Activated T-helper 1 cell treated with Interleukin-2 at 50 U/mL for 16 hours (primary cell): ENCODE data around the gene GNLY.
"Not testable (repeated sequence)": the region's sequence is repeated elsewhere in the genome, so short reads cannot be mapped to it uniquely, and the experiment has no call there.

ENCODE experiments used
- DNase-seq: peaks from one replicate; pipeline ENCODE4 v3.0.0-alpha.2; 2020; ENCODE audit warnings: low read depth

The GNLY gene

DNA sequence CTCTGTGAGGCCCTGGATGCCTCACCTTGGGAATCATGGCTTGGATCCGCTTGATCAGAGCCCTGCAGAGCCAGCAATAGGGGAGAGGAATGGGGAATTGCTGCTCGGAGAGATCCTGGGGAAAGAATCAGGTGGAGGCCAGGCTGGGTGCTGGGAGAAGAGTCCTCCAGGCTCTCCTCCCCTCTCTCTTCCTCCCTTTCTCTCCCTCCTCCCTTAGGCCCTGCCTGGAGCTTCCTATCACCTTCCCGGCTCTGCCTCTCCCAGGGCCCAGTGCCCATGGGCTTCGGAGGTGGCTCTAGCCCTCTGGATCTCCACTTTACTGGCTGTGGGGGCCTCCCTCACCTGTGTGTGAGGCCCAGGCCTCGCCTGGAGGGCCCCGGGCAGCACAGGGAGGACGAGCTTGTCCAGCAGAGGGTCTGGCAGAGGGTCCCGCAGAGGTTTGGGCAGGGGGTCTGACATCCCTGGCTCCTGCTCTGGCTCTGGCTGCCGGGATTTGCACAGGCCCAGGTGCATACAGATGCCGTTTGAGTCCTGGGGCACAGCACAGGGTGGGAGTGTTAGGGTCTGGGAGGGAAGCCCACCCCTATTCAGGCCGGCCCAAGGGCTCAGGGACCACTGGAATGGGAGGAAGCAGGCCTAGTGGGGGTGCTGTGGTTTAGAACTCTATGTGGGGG, 28.8 kb upstream of the GNLY start:
- DNase-seq, result no peak

DNA sequence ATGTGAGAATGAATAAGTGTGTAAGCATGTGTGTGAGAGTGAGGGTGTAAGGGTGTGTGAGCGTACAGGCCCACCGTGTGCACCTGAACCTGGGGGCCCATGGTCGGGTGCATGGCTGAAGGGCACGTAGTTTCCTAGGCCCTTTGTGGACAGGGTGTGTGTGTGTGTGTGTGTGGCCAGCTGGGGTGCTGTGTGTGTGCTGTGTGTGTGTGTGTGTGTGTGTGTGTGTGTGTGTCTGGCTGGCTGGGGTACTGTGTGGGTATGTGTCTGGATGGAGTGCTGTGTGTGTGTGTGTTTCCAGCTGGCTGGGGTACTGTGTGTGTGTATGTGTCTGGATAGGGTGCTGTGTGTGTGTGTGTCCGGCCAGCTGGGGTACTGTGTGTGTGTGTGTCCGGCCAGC, 28.1 kb upstream of the GNLY start:
- DNase-seq, result no peak

DNA sequence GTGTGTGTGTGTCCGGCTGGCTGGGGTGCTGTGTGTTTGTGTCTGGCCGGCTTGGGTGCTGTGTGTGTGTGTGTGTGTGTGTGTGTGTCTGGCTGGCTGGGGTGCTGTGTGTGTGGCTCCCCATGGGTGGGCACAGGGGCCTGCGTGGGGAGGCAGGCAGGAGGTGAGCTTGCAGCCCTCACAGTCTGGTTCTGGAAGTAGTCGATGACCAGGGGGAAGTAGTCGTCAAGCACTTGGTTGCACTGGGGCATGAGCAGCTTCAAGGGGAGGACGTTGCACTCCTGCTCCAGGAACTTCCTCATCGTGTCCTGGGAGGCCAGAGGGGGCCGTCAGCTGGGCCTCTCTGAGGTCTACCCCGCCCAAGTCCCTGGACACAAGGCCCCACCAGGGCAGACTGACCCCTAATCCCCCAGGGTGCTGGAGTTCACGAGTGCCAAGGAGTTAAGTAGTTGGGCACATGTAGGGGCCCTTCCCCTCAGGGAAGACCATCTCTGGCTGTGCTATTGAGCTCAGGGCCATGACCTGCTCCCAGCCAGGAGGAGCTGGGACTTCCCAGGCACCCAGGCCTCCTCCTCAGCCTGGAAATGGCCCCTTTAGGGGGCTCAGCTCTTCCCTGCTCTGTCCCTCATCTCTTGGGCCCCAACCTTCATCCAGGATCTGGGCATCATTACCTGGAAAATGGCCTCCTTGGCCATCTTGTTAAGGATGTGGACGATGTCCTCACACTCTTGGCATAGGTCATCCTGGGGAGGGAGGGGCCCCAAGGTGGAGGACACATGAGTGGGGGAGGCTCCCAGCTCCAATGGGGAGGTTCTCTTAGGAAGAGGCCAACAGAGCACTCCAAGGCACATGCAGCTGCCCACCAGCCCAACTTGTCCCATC, 27.5 kb upstream of the GNLY start:
- DNase-seq, result no peak

DNA sequence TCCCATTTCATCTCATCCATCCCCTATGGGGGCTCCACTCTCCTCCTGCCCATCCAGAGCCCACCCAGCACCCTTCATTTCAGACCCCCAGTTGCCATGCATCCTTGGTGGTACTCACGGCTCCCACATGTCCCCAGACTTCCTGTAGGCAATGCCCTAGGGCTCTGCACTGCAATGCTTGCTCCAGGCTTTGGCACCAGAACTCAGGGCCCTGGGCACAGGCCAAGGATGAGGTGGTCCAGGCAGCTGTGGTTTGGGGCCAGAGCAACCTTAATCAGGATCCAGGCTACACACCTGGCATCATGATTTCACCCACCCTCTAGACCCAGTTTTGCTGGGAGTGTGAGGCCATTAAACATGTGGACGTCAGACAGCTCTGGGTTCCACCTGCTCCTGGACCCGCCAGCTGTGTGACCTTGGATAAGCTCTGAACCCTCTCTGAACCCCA, 26.6 kb upstream of the GNLY start:
- no peak for DNase-seq

DNA sequence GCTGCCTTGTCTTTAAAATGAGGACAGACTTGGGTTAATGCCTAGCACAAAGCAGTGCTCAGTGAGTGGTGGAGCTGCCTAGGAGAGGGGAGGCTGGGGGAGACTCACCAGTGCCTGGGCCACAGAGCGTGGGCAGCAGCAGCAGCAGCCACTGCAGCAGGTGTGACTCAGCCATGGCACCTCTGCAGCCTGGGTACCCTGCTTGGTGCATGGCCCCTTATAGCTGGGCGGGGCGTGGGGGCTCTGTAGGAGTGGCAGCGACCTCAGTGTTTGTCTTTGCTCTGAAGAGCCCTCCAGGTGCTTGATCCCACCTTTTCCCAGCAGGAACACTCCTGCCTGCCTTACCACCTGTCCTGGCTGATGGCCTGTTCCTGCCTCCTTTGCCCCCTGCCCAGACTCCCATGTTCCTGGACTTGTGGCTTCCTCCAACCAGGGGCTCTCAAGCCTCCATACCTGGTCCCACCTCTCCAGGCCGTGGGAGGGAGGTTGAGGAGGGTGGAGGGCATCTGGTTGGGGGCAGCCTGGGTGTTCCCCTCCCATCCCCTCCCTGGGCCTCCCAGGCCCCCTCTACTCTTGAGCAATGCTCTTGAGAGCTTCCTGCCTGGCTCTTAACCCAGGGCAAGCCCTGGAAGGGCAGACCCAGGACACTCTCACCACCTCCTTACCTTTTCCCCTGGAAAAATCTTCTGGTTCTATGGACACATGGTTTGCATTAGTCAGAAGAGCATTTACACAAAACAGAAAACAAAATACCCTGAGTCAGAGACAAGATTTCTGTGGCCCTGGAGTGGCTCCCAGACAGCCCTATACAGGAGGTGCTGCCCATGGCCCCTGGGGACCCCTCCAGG, 25.9 kb upstream of the GNLY start, which contains the start of gene SFTPB:
Gene SFTPB (minus strand): TSS at position 191 of the 848 bp plus-strand sequence. CDS start 16 bp downstream, at position 175.
- no peak for DNase-seq

DNA sequence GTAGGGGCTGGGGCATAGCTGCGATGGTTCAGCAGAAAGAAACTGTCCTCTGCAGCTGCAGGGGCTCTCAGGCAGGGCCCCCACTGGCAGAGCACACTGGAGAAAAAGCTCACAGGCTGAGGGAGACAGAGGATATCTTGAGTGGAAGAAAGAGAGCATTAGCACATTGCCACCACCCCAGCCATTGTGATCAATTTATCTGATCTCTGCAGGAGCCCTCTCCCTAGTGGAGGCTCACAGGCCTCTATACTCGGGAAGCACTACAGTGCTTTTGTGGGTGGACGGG, 25.4 kb upstream of the GNLY start:
- no peak for DNase-seq

DNA sequence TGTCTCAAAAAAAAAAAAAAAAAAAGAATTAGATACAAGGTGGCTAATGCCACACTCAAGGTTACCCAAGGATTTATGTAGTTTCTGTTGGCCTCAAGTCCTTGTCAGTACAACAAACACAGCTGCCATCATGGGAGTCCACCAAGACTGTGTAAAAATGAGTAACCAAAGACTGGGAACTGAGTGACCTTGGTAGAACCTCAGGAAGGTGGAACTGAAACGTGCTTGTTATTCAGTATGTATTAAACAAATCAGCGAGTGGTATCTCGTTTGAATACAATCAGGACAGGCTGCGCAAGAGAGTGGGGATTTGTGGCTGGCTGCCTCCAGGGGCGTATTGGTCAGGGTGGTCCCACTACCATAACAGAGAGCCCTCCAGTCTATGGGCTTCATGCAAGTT, 24.6 kb upstream of the GNLY start:
- DNase-seq, result no peak

DNA sequence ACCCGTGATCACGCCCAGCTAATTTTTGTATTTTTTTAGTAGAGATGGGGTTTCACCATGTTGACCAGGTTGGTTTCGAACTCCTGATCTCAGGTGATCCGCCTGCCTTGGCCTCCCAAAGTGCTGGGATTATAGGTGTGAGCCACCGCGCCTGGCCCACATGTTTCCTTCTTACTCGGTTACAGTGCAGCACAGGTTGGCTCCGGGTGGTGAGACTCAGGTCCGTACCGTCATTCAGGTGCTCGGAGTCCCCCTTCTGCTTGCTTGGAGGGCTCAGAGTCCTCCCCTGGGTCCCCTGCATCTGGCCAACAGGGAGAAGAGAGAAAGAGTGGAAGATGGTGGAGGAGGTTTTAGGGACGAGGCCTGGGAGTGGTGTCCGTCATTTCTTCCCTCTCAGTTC, 23.7 kb upstream of the GNLY start:
- DNase-seq, result not testable (repeated sequence)

DNA sequence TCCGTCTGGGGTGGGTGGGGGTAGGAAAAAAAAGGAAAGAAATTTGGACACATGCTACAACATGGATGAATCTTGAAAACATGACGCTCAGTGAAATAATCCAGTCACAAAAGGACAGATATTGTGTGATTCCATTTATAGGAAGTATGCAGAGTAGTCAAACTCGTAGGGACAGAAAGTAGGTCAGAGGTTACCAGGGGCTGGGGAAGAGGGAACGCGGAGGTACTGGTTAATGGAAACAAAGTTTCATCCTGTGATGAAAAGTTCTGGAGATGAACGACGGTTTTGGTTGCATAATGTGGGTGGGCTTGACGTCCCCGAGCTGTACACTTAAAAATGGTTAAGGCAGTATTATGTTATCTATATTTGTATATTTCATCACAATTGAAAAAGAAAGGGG, 21.7 kb upstream of the GNLY start:
- no peak for DNase-seq

DNA sequence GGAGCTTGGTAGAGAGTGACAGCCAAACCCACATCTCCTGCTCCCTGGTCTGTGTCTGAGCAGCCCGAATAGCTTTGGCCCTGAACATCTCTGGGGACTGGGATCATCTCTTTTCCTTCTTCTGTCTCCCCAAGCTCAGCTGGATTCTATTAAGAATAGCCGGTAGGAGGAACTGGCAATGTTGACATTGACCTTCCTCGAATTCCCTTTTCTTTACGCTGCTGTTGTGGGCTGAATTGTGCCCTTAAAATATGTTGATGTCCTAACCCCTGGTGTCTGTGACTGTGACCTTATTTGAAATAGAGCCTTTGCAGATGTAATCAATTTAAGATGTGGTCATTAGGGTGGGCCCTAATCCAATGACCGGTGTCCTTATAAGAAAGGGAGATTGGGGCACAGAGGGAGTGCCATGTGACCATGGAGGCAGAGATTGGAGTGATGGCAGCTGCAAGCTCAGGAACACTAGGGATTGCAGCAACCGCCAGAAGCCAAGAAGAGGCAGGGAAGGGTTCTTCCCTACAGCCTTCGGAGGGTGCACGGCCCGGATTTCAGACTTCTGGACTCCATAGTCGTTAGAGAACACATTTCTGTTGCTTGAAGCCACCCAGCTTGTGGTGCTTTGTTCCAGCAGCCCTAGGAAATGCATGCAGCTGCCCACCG, 20.3 kb upstream of the GNLY start:
- no peak for DNase-seq

DNA sequence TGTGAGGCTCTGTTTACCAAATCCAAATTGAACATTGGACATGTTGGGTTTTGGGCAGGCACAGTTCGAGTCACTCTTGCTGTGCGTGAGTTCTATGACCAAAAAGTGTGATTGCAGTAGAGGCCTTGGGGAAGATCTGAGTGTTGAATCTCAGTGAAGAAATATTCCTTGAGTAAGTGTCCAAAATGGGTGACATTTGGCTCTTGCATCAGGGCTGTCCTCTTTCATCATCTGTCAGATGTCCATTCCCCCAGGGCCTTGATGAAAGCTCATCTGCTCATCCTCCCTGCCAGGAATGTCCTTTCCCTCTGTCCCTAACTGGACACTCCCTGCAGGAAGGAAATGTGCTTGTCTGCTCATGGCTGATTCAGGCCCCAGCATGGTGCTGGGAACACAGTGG, 19.7 kb upstream of the GNLY start:
- DNase-seq, result no peak

DNA sequence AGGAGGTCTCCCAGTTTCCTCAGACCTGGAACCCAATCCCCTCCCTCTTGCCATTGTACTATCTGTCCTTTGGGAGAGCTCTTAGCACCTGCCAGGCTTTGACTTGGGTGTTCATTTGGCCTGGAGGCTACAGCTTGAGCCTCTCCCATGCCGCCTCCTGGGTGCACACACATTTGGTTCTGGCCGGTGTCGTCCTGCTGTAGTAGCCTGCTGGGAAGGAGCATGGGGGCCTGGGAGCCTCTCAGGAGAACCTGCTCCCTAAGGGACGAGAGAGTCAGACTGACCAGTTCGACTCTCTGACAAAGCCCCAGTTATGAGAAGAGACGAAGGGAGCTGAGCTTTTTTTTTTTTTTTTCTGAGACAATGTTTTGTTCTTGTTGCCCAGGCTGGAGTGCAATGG, 18.7 kb upstream of the GNLY start:
- DNase-seq, result no peak

DNA sequence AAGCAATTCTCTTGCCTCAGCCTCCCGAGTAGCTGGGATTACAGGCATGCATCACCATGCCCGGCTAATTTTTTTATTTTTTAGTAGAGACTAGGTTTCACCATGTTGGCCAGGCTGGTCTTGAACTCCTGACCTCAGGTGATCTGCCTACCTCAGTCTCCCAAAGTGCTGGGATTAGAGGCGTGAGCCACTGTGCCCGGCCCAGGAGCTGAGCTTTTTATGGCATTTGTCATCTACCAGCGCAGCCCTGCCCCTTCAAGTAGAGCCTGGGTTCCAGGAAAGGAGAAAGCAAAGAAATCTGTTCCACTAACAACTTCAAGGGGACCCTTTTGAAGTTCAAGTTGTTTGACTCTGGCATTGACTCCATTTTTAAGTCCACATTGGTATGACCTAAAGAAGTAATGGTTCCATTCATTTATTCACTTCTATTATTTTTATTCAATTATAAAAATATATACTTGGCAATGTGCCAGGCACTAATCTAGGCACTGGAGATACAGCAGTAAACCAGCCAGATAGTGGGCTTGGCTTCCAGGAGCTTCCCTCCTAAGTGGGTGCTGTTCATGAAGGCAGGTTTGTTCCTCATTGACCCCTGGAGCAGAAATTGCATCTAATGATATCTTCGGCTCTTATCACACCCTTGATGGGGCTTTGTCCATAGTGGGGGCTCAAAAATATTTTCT, 18.2 kb upstream of the GNLY start:
- DNase-seq, result no peak

DNA sequence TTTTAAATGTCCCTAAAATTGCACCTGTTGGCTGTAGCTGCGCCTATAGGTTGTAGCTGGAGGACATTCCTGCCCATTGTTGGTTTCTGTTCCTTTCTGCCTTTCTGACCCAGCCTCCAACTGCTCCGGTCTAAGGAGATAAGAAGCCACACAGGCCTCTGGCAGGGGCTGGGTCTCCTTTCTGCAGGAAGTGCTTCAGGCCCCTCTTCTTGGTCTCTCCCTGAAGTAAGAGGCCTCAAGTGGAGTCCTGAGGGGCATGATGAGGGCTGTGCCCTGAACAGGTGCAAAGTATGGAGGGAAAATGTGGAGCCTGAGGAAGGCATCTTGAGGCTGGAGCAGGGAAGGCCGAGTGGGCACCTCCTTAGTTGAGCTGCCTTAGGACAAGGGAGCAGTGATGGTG, 15.8 kb upstream of the GNLY start:
- no peak for DNase-seq

DNA sequence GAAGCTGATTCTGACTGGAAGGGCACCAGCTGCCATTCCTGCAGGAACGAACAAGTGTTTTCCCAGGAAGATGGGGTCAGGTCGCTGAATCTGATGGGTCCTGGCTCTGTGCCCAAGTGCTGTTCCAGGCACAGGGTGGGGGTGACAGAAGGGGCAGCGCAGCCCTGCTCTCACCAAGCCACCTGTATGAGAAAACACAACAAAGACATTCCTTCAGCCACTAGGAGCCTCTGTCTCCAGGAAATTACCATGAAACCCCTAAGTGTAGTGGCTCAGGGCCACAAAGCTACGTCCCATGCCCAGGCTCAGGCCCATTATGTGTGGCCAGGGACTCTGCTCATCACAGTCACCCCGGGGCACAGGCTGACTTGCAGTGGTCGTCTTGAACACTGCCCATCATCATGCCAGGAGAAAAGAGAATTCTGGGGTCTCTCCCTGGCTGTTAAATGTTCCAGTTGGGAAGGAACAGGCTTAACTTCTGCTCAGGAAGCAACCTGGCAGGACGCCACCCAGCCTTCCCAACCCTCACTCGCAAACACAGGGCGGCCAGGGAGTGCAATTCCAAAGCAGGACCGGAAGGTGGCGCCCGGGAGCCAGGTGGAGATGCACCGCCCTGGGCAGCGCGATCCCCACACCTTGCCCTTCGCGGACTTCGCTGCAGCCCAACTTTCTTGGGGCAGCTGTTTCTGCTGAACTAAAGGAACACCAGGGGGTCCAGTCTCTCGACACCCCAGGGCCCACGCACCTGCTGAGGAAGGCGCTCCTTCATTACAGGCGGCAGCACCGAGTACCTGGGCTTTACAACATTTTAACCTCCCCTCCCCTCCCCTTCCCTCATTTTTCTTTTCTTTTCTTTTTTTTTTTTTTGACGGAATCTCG, 15.1 kb upstream of the GNLY start:
- DNase-seq, result peak; percentile 58

DNA sequence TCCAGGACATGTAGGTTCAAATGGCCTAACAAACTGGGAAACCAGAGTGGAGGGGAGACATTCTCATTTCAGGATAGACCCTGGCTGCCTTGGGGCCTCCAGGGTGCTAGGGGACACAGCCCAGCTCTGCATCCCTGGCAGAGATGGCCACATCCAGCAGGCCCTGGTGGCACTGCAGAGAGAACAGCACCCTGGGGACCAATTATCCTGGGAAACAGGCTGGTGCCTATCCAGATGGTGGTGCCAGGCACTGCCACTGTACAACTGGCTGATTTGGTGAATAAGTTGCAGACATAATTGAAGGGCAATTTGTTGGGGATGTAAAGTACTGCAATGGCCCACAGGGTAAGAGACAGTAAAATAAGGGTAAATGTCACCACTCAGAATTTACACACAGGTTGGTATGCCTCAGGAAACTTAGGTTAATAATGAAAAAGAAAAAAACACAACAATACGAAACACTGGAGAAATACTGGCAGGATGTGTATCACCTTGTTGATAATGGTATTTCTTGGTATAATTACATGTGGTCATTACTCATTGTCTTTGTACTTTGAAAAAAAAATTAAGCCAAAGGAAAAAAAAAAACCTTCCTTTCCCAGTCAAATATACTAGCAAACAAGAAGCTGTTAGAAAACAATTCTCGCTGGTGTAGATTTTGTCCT, 13.3 kb upstream of the GNLY start:
- no peak for DNase-seq

DNA sequence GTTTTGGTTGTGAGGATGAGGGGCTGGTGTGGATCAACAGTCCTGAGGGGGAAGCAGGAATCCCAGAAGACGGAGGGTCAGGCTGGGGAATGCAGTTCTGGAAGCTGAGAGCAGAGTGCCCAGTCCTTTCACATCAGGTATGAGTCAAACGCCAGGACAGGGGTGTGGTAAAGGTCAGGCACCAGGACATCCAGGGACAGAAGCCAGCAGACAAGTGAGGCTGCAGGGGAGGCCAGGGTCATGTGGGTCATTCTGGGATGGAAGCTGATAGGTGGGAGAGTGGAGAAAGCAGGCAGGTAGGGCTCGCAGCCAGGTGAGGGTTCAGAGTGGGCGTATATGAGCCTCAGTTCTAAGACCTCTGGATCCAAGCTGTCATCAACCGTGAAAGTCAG, 12.8 kb upstream of the GNLY start:
- DNase-seq, result no peak

DNA sequence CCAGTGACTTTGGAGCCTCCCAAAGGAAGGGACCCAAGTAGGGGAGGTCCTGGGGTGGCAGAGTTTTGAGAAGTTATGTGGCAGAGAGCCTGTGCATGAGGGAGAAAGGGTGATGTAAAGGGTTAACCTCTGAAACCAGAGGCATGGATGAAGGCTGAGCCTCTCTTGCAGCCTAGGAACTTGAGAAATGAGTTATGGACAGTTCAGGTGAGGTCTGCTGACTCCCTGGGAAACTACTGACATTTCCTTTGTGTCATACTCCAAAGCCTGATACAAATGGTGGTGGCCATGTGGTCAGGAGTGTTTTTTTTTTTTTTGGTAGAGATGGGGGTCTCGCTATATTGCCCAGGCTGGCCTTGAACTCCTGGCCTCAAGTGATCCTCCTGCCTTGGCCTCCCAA, 12.4 kb upstream of the GNLY start:
- no peak for DNase-seq

DNA sequence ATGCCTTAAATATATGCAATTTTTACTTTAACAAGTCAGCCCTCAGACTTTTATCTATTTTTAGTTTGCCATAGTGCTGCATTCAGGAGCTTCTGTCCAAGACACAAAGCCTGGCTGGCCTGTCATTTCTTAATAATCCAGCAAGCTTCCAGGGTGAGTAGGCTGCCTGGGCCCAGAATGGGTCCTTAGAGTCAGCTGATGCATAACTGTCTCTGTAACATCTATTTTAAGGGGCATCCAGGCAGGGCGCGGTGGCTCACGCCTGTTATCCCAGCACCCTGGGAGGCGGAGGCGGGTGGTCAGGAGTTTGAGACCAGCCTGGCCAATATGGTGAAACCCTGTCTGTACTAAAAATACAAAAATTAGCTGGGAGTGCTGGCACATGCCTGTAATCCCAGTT, 11.8 kb upstream of the GNLY start:
- no peak for DNase-seq

DNA sequence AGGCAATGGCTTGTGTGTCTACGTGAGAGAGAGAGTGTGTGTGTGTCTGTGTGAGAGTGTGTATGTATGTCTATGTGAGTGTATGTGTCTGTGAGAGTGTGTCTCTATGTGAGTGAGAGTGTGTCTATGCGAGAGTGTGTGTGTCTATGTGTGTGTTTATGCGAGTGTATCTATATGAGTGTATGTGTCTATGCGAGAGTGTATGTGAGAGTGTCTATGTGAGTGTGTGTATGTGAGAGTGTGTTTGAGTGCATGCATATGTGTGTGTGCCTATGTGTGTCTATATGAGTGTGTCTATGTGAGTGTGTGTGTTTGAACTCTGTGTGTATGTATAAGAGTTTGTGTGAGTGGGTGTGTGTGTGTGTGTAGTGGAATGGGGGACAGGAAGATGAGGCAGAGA, 9.8 kb upstream of the GNLY start:
- DNase-seq, result no peak
